Endothelial cell of umbilical vein (primary cell): ENCODE results near the gene ECI1. TPM values are rescaled to one million over a fixed set of nuclear protein-coding genes. Genes with fewer than 3 reads are reported as not detected.

Experiments used
- BruUV-seq: library from RNA; stranded (reverse); fragments of 400-500 nt; replicated peaks from 2 replicates; lab custom pipeline; 2021; lab: Mats Ljungman, UMichigan
- CTCF ChIA-PET: fragments of 300-600, 350-600 bp; sonication (Branson Sonifier 250); formaldehyde crosslinking; loops from one replicate; lab custom pipeline; 2021; ENCODE audit warnings: antibody characterized with exemption, inconsistent platforms; lab: Charles Lee
- POLR2A ChIA-PET: fragments of 300-600, 350-600 bp; sonication (Branson Sonifier 250); formaldehyde crosslinking; loops from one replicate; lab custom pipeline; 2021; ENCODE audit warnings: antibody characterized with exemption, inconsistent platforms; lab: Charles Lee
- DNase-seq: peaks from one replicate; pipeline ENCODE4 v3.0.0-alpha.2; 2011; ENCODE audit warnings: low read depth, low spot score
- FAIRE-seq: peaks from 2 replicates; lab custom pipeline; 2011; peaks lifted over from hg19 to GRCh38; lab: Jason Lieb, UNC
- H2AFZ ChIP-seq: 2 replicates; pipeline ENCODE4 v1.6.0; 2012; ENCODE audit warnings: low read depth, low read length, control low read depth, inconsistent platforms
- H3K27ac ChIP-seq: 2 replicates; pipeline ENCODE4 v1.5.1; 2011; ENCODE audit warnings: low read depth, mild to moderate bottlenecking, control low read depth, low read length, moderate library complexity; ENCODE audit not compliant: insufficient read depth
- H3K27me3 ChIP-seq, 2 experiments: 2 replicates each; pipeline versions ENCODE4 v1.6.0 to v1.6.1; 2011; ENCODE audit warnings: low read length in 2 of 2, mixed read lengths in 1 of 2; ENCODE audit not compliant: control insufficient read depth in 2 of 2, insufficient read depth in 2 of 2
- H3K36me3 ChIP-seq, 2 experiments: 2 replicates in 1 of 2; 3 replicates in 1 of 2; pipeline ENCODE4 v1.5.1; 2011; ENCODE audit warnings: low read length in 2 of 2, mild to moderate bottlenecking in 1 of 2, moderate library complexity in 1 of 2; ENCODE audit not compliant: control insufficient read depth in 2 of 2, insufficient read depth in 2 of 2; ENCODE audit errors: extremely low read depth in 1 of 2
- H3K4me1 ChIP-seq: 3 replicates; pipeline ENCODE4 v1.5.1; 2011; ENCODE audit warnings: mild to moderate bottlenecking, low read length; ENCODE audit not compliant: control insufficient read depth, insufficient read depth; ENCODE audit errors: extremely low read depth
- H3K4me2 ChIP-seq: 2 replicates; pipeline ENCODE4 v1.6.1; 2011; ENCODE audit warnings: low read length, control low read depth, mixed read lengths; ENCODE audit not compliant: insufficient read depth
- H3K4me3 ChIP-seq, 3 experiments: fragments of 200-600 bp in 1 of 3; sonication (generic), shearing (Covaris generic) in 1 of 3; replicated peaks in 1 of 3; 2 replicates each; pipeline ENCODE4 v1.5.1; 2011 to 2016; ENCODE audit warnings: control low read depth in 3 of 3, low read length in 3 of 3, mild to moderate bottlenecking in 2 of 3, inconsistent platforms in 1 of 3, low read depth in 1 of 3, moderate library complexity in 1 of 3; ENCODE audit not compliant: insufficient read depth in 1 of 3
- H3K79me2 ChIP-seq: 2 replicates; pipeline ENCODE4 v1.6.0; 2012; ENCODE audit warnings: low read length, inconsistent platforms; ENCODE audit not compliant: control insufficient read depth, insufficient read depth
- H3K9ac ChIP-seq: replicated peaks from 2 replicates; pipeline ENCODE3; 2011; ENCODE audit warnings: low read length, control low read depth; ENCODE audit not compliant: insufficient read depth; ENCODE audit errors: extremely low read depth
- H3K9me1 ChIP-seq: replicated peaks from 3 replicates; pipeline ENCODE4 v1.6.0; 2011; ENCODE audit warnings: mild to moderate bottlenecking, low read length; ENCODE audit not compliant: control insufficient read depth, insufficient read depth; ENCODE audit errors: extremely low read depth
- H3K9me3 ChIP-seq: replicated peaks from 2 replicates; pipeline ENCODE4 v1.5.1; 2012; ENCODE audit warnings: low read length, inconsistent platforms; ENCODE audit not compliant: control insufficient read depth, insufficient read depth
- H4K20me1 ChIP-seq: replicated peaks from 2 replicates; pipeline ENCODE3; 2011; ENCODE audit warnings: mild to moderate bottlenecking, low read length; ENCODE audit not compliant: control insufficient read depth, insufficient read depth; ENCODE audit errors: extremely low read depth
- EZH2 ChIP-seq: IDR thresholded peaks from 2 replicates; pipeline ENCODE4 v1.6.1; 2012; ENCODE audit warnings: borderline replicate concordance, low read depth, mild to moderate bottlenecking, moderate library complexity, low read length, inconsistent platforms; ENCODE audit not compliant: severe bottlenecking
- FOS ChIP-seq: IDR thresholded peaks from 2 replicates; pipeline ENCODE4 v1.6.1; 2011; ENCODE audit warnings: mild to moderate bottlenecking, low read length, moderate library complexity, borderline replicate concordance; ENCODE audit not compliant: insufficient read depth
- GATA2 ChIP-seq: IDR thresholded peaks from 2 replicates; pipeline ENCODE4 v1.7.0; 2011; ENCODE audit warnings: low read depth, mild to moderate bottlenecking, moderate library complexity, mixed read lengths, low read length; ENCODE audit not compliant: insufficient read length, insufficient read depth
- JUN ChIP-seq: IDR thresholded peaks from 2 replicates; pipeline ENCODE4 v1.6.1; 2011; ENCODE audit warnings: borderline replicate concordance, low read depth; ENCODE audit not compliant: insufficient read length, insufficient read depth
- MYC ChIP-seq: IDR thresholded peaks from one replicate; pipeline ENCODE4 v1.6.1; 2011; ENCODE audit warnings: mild to moderate bottlenecking, low read depth, low read length
- POLR2A ChIP-seq: IDR thresholded peaks from 2 replicates; pipeline ENCODE4 v1.6.1; 2012; ENCODE audit warnings: low read depth, mild to moderate bottlenecking, control low read depth, low read length
- POLR2AphosphoS5 ChIP-seq: IDR thresholded peaks from 2 replicates; pipeline ENCODE4 v1.6.1; 2012; ENCODE audit warnings: low read depth, mild to moderate bottlenecking, control low read depth, low read length, moderate library complexity; ENCODE audit not compliant: insufficient read depth
- dilution Hi-C: fragments of 300-500 bp; cut with MboI; formaldehyde crosslinking; loops from one replicate; pipeline ENCODE4 v1.15.0; 2019; ENCODE audit warnings: low sequenced_read_pairs; ENCODE audit not compliant: extremely low pct_ligation_motif_present
- intact Hi-C: fragments of 100-400 bp; cut with micrococcal nuclease; formaldehyde crosslinking; loops from one replicate; pipeline ENCODE4 v1.10.0; 2022
- polyA plus RNA-seq, 4 experiments: library from polyadenylated mRNA; depleted of rRNA in 3 of 4; stranded (reverse) in 3 of 4; unstranded in 1 of 4; fragments of >200 nt; gene quantifications; 2 replicates each; pipeline versions ENCODE4 v1.2.1 to v1.2.3, GENCODE V29; 2011 to 2012; ENCODE audit warnings: missing spikeins in 1 of 4
- total RNA-seq: library from RNA; stranded (reverse); gene quantifications from 2 replicates; pipeline ENCODE4 v1.2.3, GENCODE V29; 2021
- TF ChIP-seq, protein P1 (sequence below): IDR thresholded peaks from 2 replicates; pipeline ENCODE4 v1.6.1; 2011; ENCODE audit not compliant: insufficient read depth, insufficient read length
- TF ChIP-seq, protein P2 (sequence below), 2 donors: IDR thresholded peaks; 1 replicate in 1 of 2; 2 replicates in 1 of 2; pipeline ENCODE4 v1.5.1; 2011; ENCODE audit warnings: low read length in 2 of 2, mild to moderate bottlenecking in 2 of 2, moderate library complexity in 2 of 2, control low read depth in 1 of 2, inconsistent platforms in 1 of 2, low read depth in 1 of 2; ENCODE audit not compliant: insufficient read depth in 1 of 2; ENCODE audit errors: extremely low read depth in 1 of 2

Gene ECI1
- total and polyA plus RNA-seq, 2 donors (not counting 3 experiments of a cell fraction or from before 2014, with no cell fraction given) = 43.6 to 48.3 TPM

DNA sequence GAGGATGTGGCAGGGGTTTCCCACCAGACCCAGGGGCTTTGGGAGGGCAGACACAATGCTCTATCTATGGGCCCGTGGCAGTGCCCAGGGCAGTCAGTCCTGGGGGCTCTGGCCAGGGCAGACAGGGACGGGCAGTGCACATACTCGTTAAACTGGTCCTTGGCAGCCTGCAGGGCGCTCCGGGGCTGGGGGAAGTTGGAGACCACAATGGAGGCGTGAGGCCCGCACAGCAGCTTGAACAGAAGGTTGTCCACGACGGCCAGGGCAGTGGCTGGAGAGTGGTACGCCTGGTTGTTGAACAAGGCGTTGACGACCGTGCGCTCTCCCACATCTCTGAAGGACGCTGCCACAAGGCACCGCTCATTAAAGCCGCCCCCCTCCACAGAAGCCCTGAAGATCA, 35.2 kb upstream of the ECI1 start:
- Histone ChIP-seq H3K79me2 (no peaks in the 10 kb centered on the region), H3K9ac (no peak overlapping the region), H3K4me2 (no peak overlapping the region), H2AFZ (no peak overlapping the region), H3K27me3 (no peaks in the 10 kb centered on the region), H3K4me3 (no peak overlapping the region), H3K36me3 (peaks cover 0 to 14% of the 10 kb centered on the region in 2 experiments), H3K9me1 (no peaks in the 10 kb centered on the region), H3K9me3 (no peaks in the 10 kb centered on the region), H3K27ac (no peak overlapping the region), H4K20me1 (no peaks in the 10 kb centered on the region), H3K4me1 (no peaks in the 10 kb centered on the region)
- intact Hi-C loops (no loop called here), dilution Hi-C loops (no loop called here)
- BruUV-seq = no TSS peak
- CTCF ChIA-PET = no interaction called here
- no peak for FAIRE-seq
- TF ChIP-seq GATA2 (no peak), POLR2AphosphoS5 (no peak), EZH2 (no peak), MYC (no peak), JUN (no peak), POLR2A (no peak), FOS (no peak)
- TF ChIP-seq, protein P1, sequence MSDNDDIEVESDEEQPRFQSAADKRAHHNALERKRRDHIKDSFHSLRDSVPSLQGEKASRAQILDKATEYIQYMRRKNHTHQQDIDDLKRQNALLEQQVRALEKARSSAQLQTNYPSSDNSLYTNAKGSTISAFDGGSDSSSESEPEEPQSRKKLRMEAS = no peak
- TF ChIP-seq, protein P2, sequence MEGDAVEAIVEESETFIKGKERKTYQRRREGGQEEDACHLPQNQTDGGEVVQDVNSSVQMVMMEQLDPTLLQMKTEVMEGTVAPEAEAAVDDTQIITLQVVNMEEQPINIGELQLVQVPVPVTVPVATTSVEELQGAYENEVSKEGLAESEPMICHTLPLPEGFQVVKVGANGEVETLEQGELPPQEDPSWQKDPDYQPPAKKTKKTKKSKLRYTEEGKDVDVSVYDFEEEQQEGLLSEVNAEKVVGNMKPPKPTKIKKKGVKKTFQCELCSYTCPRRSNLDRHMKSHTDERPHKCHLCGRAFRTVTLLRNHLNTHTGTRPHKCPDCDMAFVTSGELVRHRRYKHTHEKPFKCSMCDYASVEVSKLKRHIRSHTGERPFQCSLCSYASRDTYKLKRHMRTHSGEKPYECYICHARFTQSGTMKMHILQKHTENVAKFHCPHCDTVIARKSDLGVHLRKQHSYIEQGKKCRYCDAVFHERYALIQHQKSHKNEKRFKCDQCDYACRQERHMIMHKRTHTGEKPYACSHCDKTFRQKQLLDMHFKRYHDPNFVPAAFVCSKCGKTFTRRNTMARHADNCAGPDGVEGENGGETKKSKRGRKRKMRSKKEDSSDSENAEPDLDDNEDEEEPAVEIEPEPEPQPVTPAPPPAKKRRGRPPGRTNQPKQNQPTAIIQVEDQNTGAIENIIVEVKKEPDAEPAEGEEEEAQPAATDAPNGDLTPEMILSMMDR (IDR thresholded peaks at IDR 0.05; ENCODE audit: extremely low read depth in 1 of 2, insufficient read depth in 1 of 2, low read depth in 1 of 2, low read length in 2 of 2) = no peak
- DNase-seq = no peak
- POLR2A ChIA-PET = no interaction called here
